ENCODE data around the gene CIRBP.
A peak's percentile ranks its signal among the peaks of the same experiment; 100 is the strongest.

CIRBP gene

DNA sequence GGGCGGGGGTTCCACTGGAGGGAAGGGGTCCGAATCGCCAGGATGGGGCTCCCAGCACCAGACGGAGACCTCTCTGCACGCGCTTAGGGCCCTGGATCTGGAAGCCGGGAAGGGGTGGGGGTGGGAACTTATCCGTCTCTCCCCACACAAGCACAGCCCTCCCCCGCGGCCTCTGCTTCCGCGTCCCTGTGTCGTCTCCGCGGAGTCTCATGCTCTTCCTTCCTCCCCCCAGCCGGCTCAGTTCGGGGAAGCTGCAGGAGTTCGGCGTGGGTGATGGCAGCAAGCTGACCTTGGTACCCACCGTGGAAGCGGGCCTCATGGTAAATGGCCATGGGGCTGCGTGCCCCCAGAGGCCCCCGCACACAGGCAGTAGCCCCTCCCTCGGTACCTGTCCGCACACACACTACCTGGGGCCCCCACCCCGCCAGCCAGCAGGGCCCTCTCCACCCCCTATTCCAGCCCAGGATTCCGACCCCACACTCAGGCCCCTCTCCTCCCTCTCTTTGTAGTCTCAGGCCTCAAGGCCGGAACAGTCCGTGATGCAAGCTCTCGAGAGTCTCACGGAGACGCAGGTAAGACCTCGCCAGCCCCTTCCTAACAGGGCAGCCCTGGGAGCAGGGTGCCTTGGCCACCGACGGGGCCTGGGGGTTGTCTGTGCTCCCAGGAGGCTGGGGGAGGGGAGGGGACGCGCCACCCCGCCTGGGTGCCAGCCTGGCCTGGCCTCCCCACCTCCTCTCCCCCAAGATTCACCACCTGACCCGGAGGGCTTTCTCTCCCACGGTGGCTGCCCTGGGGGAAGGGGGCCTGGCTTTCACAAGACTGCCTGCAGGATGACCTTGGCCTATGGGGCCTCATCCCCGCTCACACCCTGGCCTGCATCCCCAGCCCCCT is 17.6 kb upstream of the CIRBP start:
- intact Hi-C loops (cut with DNase I), result no loop called here
- peak in 37 of 42 donors; percentile 60 to 88 (median 77) for DNase-seq

DNA sequence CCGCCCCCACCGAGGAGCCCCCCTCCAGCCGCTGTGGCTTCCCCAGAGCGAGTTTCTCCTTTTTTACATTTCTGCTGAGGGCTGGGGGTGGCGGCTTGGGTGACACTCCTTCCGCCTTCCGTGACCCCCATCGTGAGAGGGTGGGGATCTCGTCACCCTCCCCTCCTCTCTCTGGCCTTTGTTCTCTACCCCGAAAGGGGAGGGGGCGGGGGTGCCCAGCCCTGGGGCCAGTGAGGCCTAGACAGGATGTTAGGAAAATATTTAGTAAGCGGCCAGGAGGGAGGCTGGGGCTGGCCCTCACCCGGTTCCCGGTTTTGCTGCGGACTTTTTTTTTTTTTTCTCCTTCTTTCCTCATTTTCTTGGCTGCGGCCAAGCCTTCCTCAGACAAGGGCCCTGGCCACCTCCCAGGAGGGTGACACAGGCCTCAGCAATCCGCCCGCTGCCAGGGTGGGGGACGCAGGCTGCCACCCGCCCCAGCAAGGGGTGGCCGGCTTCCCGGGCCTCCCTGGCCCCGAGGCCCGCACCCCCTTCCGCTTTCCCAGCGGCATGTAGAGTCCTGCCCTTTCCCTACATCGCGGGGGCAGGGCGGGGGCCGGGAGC is 16.8 kb upstream of the CIRBP start:
- DNase-seq, result peak; percentile 64 to 96 (median 85)
- intact Hi-C loops (cut with DNase I), result no loop called here

DNA sequence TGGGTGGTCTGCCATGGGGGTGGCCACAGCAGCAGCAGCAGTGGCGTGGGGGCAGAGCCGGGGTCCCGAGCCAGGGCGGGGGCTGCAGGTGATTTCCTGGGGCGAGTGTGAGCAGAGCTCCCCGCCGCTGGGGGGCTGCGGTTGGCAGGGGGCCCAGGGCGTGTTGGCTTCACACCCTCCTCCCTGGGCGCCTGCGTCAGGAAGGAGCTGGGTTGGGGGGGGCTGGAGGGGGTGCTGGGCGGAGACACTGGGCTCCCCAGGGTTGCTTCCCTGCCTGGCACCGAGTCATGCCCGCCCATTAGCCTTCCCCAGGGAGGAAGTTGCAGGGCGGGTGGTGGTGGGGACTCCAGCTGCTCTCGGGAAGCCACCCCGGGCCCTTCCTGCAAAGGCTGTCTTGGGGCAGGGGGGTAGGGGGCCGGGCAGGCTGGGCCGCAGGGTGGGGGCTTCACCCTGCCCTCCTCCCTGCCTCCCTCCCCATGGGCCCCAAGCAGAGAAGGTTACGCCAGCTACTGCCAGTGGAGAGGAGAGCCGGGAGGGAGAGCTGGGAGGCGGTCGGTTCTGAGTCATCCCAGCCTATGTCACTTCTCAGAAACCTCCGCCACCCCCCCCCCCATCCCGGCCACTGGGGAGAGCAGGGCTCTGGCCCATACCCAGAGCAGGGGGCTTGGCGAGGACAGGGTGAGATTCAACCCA is 16.2 kb upstream of the CIRBP start:
- peak; percentile 82 to 98 (median 92) for DNase-seq
- intact Hi-C loops (cut with DNase I), result no loop called here

DNA sequence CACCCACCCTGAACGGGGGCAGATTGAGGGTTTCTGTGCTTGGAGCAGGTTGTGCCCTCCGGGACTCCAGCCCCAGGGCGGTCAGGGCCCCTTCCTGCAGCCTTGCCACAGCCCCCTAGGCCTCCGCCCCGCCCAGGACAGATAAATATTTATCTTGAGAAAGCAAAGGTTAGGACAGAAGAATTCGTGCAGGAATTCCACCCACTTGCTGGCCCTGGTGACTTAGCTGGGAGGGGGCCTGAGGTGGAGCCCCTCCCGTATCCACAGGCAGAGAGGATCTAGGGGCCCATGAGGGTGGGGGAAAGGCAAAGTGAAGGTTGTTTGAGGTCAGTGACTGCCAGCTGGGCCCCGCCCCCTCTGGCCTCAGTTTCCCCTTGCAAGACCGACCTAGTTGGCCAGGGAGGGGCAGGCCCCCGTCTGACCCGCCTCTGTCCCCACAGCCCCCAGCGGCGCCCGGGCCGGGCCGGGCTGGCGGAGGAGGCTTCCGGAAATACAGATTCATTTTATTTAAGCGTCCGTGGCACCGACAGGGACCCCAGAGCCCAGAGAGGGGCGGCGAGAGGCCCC is 15.5 kb upstream of the CIRBP start:
- intact Hi-C loops (cut with DNase I), result no loop called here
- no peak for DNase-seq

DNA sequence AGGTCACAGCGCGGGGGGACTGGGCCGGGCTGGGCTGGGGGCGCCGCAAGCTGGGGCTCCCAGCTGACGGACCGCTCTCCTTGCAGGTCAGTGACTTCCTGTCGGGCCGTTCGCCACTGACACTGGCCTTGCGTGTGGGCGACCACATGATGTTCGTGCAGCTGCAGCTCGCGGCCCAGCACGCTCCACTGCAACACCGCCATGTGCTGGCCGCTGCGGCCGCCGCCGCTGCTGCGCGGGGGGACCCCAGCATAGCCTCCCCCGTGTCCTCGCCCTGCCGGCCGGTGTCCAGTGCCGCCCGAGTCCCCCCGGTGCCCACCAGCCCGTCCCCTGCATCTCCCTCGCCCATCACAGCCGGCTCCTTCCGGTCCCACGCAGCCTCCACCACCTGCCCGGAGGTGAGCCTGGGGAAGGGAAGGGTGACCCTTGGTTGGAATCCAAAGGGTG is 15.0 kb upstream of the CIRBP start:
- peak in 29 of 42 donors; percentile 53 to 86 (median 75) for DNase-seq
- intact Hi-C loops (cut with DNase I), result no loop called here

DNA sequence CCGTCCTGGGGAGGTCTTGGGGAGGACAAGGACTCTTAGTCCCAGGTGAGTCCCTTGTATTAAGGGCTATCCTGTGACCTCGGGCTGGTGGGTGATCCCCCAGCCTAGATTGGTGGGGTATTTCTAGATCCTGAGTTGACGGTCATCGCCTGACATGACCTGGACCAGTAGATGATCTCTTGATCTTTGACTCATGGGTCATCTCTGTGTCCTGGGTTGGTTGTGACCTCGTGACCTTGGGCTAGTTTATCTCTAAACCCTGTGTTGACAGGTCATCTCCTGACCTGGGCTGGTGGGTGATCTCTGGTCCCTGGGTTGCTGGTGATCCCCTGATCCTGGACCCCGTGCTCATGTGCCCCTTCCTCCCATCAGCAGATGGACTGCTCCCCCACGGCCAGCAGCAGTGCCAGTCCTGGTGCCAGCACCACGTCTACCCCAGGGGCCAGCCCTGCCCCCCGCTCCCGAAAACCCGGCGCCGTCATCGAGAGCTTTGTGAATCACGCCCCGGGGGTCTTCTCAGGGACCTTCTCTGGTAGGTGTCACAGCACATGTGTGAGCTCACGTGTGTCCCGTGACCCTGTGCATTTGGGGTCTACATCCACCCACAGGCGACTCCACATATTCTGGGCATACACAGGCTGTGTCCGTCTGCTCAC is 14.5 kb upstream of the CIRBP start:
- intact Hi-C loops (cut with DNase I), result no loop called here
- DNase-seq, result peak in 1 of 42 donors; percentile 31

DNA sequence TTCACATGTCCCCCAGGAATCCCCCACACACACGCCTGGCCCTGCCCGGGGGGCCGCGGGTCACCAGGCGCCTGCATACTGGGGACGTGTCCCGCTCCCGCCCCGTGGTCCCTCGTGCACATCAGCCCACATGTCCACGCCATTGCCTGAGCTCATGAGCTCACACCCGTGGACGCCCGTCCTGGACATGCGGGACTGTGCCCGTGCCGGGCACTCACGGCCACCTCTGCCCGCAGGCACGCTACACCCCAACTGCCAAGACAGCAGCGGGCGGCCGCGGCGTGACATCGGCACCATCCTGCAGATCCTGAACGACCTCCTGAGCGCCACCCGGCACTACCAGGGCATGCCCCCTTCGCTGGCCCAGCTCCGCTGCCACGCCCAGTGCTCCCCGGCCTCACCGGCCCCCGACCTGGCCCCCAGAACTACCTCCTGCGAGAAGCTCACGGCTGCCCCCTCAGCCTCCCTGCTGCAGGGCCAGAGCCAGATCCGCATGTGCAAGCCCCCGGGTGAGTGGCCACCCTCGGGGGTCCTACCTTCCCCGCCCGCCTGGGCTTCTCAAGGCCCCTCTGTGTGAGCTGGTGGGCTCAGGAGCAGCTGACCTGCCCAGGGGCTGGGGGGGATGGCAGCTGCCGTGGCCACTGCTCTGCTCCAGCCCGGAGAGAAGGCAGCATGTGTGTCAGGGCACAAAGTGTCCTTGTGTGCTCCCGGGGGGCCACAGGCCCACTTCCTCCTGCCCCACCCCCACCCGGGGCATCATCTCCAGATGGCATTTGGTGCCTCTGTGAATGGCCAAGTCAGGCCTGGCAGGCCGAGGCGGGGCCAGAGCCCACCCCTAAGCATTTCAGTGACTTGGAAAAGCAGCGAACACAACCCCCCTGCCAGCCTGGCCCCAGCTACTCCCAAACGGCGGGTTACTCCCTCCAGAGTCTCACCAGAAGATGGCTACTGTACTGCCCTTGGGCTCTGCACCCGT is 13.7 kb upstream of the CIRBP start:
- DNase-seq, result peak; percentile 74 to 96 (median 89)
- intact Hi-C loops (cut with DNase I), result no loop called here

DNA sequence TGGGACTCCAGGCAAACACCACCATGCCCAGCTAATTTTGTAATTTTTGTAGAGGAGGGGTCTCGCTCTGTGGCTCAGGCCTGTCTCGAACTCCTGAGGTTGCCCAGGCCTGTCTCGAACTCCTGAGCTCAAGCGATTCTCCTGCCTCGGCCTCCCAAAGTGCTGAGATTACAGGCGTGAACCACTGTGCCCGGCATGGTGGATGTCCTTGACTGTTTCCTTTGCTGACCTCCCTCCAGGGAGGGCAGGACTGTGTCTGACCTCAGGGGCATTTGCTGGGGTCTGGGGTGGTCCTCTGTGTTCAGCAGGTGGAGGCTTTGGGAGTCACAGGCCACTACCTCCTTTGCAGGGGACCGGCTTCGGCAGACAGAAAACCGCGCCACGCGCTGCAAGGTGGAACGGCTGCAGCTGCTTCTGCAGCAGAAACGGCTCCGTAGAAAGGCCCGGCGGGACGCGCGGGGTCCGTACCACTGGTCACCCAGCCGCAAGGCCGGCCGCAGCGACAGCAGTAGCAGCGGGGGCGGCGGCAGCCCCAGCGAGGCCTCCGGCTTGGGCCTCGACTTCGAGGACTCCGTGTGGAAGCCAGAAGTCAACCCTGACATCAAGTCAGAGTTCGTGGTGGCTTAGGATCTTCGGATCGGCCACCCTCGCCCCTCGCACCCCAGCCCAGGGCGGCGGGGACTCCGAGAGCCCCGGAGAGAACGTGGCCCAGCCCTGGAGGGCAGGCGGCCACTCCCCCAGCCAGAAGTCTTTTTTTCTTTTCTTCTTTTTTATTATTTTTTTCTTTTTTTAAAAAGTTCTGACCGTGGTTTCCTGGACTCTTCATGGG is 12.3 kb upstream of the CIRBP start:
- intact Hi-C loops (cut with DNase I), result no loop called here
- no peak for DNase-seq

DNA sequence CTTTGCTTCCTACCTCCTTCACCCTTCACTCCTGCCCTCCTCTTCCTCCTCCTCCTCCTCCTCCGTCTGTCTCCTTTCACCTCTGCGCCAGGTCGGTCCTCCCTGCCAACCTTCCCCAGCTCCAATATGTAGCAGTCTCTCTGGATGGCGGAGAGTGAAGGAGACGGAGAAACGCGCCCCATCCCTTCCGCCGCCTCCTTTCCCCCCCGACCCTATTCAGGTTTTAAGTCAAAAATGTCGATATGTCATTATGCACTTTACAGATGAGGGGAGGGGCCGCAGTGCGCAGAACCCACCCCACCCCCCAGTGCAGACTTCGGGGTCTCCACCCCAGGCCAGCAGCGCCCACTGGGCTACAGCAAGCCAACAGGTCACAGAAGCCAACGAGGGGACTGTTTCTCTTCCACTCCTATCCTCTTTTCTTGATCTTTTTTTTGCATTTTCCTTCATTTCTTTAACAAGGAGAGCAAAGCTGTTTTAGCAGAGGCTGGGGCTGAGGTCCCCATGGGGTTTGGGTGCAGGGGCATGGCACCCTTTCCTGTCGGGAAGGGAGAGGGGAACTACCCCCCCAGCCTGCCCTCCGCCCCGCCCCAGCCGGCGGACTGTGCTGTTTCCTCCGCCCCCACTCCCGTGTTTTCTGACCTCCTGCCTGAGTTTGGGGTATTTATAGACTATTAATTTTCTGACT is 11.5 kb upstream of the CIRBP start:
- intact Hi-C loops (cut with DNase I), result no loop called here
- DNase-seq, result no peak

DNA sequence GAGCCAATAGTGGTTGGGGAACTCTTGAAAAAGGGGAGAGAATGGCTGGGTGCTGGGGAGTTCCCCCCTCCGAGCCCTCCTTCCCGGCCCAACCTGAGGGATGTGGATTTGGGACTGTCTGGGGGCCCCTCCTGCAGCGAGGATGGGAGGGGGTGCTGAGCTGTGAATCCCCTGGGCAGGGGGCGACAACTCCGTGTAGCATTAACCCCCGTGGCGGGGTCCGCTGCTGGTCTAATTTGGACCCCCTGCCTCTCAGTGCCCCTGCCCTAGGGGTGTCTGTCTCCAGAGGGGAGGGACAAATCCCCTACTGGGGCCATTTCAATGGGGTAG is 11.0 kb upstream of the CIRBP start:
- DNase-seq, result no peak
- intact Hi-C loops (cut with DNase I), result no loop called here

DNA sequence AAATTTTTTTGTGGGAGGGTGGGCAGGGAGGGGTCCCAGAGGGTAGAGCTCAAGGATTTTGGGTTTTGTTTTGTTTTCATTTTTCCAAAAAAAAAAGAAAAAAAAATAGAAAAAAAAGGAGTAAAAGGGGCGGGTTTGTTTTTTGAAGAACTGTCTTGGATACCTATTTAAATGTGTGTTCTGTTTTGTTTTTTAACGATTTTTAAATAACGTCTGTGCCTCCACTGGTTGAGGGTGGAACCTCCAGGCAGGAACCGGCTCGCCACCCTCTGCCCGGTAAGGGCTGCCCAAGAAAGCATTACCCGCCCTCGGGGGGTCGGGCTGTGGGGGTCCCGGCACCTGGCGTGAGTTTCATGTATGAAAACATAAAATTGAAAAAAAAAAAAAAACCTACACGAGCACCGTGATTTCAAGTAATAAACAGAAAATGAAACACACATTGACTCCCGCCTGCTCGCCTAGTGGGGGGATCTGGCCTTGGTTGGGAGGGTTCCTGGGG is 10.4 kb upstream of the CIRBP start:
- DNase-seq, result no peak
- intact Hi-C loops (cut with DNase I), result no loop called here

DNA sequence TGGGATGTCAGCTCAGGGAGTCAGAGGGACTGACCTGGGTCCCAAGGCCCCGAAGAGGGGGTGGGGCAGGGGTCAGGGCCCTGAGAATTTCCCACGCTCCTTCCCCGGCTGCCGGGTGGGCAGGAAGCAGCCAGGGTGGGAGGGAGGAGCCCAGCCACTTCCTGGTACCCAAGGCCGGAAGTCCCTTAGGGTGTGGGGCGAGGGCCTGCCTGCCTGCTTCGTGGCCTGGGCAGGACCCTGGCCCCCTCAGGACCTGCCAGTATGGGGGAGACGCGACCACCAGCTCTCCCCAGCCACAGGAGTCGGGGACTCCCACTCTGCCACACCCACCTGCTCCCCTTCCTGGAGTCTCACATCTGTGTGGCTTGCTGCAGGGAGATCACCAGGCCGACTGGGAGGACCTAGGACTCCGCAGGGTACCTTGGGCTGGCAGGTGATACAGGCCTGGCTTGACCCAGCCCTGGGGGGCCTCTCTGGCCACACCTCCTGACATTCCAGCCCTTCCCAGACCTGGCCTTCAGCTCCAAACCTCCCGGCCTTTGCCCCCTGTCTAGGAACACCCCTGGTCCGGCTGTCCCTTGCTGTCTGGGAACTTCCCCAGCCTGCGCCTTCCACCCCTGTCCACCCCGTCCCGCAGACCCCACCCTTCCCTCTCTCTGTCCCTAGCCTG is 9.8 kb upstream of the CIRBP start:
- peak in 7 of 42 donors; percentile 26 to 68 (median 46) for DNase-seq
- intact Hi-C loops (cut with DNase I), result no loop called here

DNA sequence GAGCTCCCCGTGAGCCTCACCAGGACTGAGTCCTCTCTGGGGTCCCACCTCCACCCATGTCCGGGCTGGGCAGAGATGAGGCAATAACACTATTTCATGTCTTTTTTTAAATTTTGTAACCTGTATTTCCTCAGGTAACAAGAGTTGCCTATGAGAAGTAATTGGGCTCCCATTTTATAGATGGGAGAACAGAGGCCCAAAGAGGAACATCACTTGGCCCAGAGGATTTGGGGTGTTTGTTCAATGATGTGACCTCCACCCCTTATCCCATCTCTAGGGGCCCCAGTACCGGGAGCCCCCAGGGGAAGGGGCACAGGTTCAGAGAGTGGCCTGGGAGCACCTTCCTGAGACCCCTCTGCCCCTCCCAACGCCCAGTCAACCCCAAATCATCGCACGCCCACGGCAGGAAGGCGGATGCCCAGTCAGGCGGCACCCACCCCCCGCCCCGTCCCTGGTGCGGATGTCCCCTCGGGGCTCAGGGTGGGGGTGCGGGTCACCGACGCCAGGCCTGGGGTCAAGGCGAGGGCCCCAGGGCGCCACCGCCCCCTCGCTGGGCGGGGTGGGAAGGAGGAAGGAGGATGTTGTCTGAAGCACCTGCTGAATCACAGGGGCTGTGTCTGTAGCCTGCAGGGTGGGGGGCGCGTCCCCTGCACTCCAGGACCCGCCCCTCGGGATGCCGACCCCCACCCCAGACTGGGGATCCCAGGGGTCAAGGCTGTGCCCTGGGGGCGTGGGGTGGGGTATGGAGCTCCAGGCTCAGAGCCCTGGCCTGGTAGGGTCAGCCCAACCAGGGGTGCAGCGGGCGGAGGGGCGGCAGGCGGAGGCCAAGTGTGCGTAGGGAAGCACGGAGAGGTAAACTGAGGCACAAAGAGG is 9.0 kb upstream of the CIRBP start:
- intact Hi-C loops (cut with DNase I), result no loop called here
- no peak for DNase-seq

DNA sequence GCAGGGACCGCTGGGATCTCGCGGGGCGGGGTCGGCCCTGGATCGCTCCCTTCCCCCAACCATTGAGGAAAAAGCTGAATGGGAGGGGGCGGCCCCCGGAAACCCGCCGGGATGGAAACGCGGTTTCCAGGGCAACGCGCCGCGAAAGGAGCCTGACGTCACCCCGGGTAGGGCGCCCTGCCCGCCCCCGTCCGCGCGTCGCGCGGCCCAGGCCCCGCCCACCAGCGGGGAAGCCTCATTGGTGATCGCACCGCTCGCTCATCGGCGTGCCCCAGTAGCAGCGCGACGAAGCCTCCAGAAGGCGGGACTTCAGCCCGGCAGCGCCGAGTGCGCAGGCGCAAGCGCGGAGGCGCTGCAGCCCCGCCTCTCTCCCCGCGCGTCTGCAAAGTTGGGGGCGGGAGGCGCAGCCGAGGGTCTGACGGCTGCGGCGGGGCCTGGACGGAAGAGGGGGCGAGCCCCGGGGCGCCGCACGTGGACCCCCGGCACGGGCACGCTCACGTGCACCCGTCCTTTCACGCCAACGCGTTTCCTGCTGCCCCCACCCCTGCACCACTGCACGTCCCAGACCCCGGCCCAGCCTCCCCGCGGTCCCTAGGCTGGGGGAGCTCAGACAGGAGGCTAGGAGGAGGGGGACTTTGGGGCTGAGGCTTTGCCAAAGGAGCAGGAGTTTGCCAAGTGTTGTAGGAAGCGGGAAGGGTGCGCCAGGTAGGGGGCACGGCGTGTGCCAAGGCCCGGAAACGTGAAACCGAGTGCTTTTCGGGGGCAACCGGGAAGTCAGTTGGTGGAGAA is 8.2 kb upstream of the CIRBP start:
- intact Hi-C loops (cut with DNase I), result no loop called here
- peak; percentile 91 to 99 (median 97) for DNase-seq

All from head of caudate nucleus (tissue), 42 donors.